Hematopoietic multipotent progenitor cell treated with erythropoietin and hydrocortisone succinate and interleukin-3 and kit ligand, for 15 days (in vitro differentiated cells): Measurements from ENCODE around the gene PSTPIP2.
"Not testable (repeated sequence)": the region's sequence is repeated elsewhere in the genome, so short reads cannot be mapped to it uniquely, and the experiment has no call there.

ENCODE experiments used
- DNase-seq: peaks from one replicate; pipeline ENCODE4 v3.0.0-alpha.2; 2015; ENCODE audit warnings: low spot score

The PSTPIP2 gene

GRCh38 chr18:46037512-46038305 lies 34.4 kb downstream of the PSTPIP2 start:
- no peak for DNase-seq

GRCh38 chr18:46035696-46036680 lies 36.1 kb downstream of the PSTPIP2 start:
- DNase-seq: no peak

- no peak for DNase-seq
Measured at GRCh38 chr18:46034230-46034629, 37.8 kb downstream of the PSTPIP2 start.

- DNase-seq: no peak
Measured at GRCh38 chr18:46031741-46032140, 40.3 kb downstream of the PSTPIP2 start.

- no peak for DNase-seq
Measured at GRCh38 chr18:46028536-46028891, 43.5 kb downstream of the PSTPIP2 start.

GRCh38 chr18:46019936-46020335 lies 52.1 kb downstream of the PSTPIP2 start:
- no peak for DNase-seq

GRCh38 chr18:46013484-46014189 lies 58.4 kb downstream of the PSTPIP2 start:
- no peak for DNase-seq

GRCh38 chr18:46010676-46011075 lies 61.4 kb downstream of the PSTPIP2 start:
- no peak for DNase-seq

GRCh38 chr18:46010050-46010449 lies 62.0 kb downstream of the PSTPIP2 start:
- DNase-seq: no peak

- no peak for DNase-seq
Measured at GRCh38 chr18:46009125-46009840, 62.8 kb downstream of the PSTPIP2 start.

GRCh38 chr18:46008531-46008930 lies 63.5 kb downstream of the PSTPIP2 start:
- no peak for DNase-seq

GRCh38 chr18:46007165-46007564 lies 64.9 kb downstream of the PSTPIP2 start:
- no peak for DNase-seq

- no peak for DNase-seq
Measured at GRCh38 chr18:46002934-46003333, 69.1 kb downstream of the PSTPIP2 start.

GRCh38 chr18:46001892-46002291 lies 70.2 kb downstream of the PSTPIP2 start:
- no peak for DNase-seq

GRCh38 chr18:46001074-46001473 lies 71.0 kb downstream of the PSTPIP2 start:
- no peak for DNase-seq

GRCh38 chr18:45999536-45999935 lies 72.5 kb downstream of the PSTPIP2 start:
- DNase-seq: no peak

GRCh38 chr18:45998244-45998643 lies 73.8 kb downstream of the PSTPIP2 start:
- no peak for DNase-seq

- DNase-seq: no peak
Measured at GRCh38 chr18:45997700-45998151, 74.3 kb downstream of the PSTPIP2 start.

GRCh38 chr18:45995461-45995860 lies 76.6 kb downstream of the PSTPIP2 start:
- DNase-seq: no peak

- no peak for DNase-seq
Measured at GRCh38 chr18:45993438-45993837, 78.6 kb downstream of the PSTPIP2 start.

- DNase-seq: not testable (repeated sequence)
Measured at GRCh38 chr18:45992527-45992926, 79.5 kb downstream of the PSTPIP2 start.

GRCh38 chr18:45991788-45992187 lies 80.3 kb downstream of the PSTPIP2 start:
- DNase-seq: no peak
